GM19238 (cell line): ENCODE results near the gene BTN1A1.

ENCODE experiments used
- DNase-seq: peaks from one replicate; pipeline ENCODE4 v3.0.0; 2011; ENCODE audit warnings: low spot score; ENCODE audit not compliant: insufficient read length

BTN1A1 gene

GRCh38 chr6:26475823-26476729 lies 24.0 kb upstream of the BTN1A1 start:
- DNase-seq: no peak

GRCh38 chr6:26476896-26477295 lies 23.2 kb upstream of the BTN1A1 start:
- DNase-seq: no peak

DNA sequence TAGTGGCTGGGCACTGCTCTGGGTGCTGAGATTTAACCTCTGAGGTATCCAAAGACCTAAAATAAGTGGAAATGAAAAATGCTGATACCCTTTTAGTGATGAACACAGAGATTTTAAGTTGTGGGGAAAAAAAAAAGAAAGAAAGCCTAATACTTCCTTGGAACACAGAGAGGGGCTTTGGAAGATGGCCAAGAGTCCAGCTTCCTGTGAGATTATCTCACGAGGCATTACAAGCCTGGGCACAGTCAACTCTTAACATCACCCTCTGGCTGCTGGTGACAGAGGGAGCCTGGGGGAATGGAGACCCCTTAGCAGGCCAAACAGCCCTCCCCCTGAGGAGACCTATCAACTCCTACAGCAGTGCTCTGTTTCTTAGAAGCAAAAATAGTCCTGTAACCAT lies 22.7 kb upstream of the BTN1A1 start:
- DNase-seq: no peak

DNA sequence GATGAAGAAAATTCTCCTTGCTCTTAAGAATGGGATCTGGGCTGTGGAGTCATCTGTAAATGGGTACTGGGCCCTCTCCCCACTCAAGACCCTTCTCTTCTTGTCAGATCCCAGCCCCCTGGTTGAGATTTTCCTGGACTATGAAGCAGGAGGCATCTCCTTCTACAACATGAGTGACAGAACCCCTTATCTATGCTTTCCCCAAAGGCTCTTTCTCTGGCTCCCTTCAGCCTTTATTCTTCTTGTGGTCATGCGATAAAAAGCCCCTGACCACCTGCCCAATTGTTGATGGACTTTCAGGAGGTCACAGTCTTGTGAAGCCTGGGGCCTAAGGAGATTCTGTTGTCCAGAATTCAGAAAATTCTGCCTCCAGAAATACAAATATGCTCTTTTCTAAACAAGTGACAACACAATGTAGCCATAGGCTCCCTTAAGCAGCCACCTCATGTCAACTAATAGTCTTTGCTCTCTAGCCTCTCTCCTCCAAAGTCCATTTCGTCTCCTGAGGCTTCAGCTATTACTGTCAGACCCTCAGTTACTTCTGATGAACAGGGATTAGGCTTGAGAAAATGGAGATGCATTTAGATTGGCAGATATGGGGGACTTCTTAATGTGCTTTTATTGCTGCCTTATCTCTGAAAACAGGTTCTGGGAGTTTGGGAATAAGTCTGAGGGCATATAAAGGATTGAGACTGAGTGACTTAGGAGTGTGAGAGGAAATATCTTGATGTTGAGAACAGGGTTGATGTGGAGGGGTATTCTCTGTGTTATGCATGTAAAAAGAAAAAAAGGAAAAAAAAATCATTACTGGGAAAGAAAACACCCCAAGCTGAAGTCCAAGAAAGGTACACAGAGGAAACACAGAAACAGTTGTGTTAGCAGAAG lies 21.8 kb upstream of the BTN1A1 start:
- DNase-seq: no peak

- DNase-seq: no peak
Observed at GRCh38 chr6:26478985-26479278, 21.2 kb upstream of the BTN1A1 start.

GRCh38 chr6:26482338-26482737 lies 17.8 kb upstream of the BTN1A1 start:
- no peak for DNase-seq

DNA sequence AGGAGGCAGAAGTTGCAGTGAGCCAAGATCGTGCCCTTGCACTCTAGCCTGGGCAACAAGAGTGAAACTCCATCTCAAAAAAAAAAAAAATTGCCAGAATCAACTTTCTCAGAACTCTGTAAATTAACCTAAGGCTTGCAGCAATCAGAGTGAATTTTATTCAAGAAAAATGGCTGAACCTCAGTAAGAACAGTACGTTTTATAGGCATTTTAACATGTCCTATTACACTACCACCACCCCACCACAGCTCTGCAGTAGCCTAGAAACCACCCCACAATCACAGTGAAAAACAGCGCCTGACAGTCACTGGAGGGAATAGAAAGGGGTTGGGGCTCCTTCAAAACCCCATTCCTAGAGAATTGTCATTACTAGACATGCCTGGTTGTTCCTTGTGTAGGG lies 16.4 kb upstream of the BTN1A1 start:
- DNase-seq: no peak

DNA sequence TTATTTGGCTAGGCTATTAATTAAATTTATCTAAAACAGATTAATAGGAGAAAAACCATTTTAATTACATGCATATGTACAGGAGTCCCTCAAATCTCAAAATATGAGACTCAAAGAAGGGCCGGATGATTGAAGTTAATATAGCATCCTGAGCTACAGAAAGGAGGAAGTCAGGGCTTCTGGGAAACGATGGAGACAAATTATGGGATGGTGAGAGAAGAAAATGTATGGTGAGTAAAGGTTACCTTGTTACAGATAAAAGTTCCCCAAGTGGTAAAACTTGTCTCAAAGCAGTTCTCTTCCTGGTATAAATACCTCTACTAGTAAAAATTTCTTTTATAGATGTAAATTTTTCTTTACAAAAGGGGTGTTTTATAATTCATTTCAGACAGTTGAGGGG lies 15.9 kb upstream of the BTN1A1 start:
- DNase-seq: no peak

DNA sequence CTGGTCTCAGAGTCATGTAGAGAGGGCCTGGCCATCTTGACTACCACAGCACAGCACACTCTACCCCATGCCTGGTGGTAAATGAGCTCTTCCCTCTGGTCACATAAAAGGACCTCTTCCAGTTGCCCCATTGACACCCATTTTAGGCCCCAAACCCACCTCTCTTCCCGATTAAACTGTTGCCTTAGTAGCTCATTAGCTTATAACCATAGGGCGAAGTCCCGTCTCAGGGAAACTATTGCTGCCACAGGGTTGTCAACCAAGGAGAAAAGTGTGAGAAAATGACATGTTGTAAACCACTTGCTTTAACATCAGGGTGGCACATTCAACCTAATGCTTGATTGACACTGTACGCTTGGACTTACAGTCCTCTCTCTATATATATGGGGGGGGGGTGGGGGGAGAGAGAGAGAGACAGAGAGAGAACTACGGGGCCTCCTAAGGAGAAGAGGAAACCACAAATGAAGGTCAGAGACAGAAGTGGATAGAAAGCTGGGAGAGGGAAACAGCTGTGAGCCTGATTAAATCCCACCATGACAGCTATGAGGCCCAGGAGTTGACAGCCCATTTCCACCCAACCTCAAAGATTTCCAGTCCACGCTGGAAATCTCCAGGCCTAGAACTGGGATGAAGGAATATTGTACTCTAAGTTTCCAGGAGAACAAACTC lies 14.9 kb upstream of the BTN1A1 start:
- no peak for DNase-seq

GRCh38 chr6:26486358-26486757 lies 13.7 kb upstream of the BTN1A1 start:
- DNase-seq: no peak

DNA sequence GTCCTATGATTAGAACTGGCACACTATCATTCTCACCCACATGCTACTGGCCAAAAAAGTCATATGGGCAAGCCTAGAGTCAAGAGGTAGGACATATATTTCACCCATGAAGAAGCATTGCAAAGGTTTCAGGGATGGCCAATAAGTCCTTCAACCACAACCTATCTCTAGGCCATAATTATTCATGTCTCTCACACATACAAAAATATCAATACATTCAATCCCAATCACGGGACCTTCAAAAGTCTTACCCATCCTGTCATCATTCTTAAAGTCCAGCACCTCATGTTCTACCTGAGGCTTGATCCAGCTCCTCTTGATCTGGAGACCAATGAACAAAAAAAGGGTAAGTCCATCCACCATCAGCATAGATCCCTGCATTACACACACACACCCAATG lies 12.6 kb upstream of the BTN1A1 start:
- DNase-seq: no peak

GRCh38 chr6:26489996-26490964 lies 9.8 kb upstream of the BTN1A1 start:
- DNase-seq: no peak

DNA sequence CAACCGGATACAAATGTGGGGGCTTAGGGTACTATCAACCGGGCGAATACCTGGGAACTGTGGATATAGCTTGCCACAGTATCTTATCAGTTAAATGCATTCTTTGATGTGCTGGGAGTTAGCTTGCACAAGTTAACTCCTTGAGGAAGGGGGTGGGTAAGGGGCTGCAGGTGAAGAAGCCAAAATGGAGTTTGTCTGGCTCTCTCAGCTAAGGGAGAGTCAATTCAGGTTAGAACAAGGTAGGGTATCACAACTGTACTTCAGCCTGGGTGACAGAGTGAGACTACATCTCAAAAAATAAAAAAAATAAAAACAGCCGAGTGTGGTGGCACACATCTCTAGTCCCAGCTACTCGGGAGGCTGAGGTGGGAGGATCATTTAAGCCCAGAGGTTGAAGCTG lies 8.5 kb upstream of the BTN1A1 start:
- DNase-seq: no peak

DNA sequence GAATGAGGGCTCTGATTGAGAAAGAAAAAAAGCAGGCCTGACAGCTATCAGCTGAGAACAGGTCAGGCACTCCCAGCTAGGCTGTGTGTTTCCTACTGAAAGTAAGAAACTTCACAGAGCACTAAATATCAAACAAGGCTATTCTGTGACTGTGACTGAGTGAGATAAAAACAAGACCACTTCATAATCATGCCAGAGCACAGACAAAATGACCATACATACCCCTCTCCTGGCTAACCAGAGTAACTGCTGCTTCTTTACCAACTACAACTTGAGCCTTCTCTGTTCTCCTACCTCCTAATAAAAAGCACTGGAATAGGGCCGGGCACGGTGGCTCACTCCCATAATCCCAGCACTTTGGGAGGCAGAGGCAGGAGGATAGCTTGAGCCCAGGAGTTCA lies 6.8 kb upstream of the BTN1A1 start:
- DNase-seq: no peak

DNA sequence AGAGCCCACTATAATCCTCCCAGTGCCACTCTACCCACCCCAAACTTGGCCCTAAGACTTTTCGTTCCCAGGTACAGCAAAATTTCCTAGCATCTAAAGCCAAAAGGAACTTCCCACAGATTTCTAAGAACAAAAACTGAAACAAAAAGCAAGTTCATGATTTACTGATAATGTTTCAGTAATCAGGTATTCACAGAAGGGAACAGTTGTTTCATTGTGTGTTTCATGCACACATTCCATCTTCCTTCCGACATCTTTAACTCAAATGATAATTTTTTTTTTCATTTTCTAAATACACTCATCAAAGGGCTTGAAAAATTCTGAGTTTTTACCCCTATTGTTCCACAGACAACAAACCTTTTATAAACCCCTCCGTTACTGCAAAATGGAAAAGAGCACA lies 6.0 kb upstream of the BTN1A1 start:
- DNase-seq: no peak

DNA sequence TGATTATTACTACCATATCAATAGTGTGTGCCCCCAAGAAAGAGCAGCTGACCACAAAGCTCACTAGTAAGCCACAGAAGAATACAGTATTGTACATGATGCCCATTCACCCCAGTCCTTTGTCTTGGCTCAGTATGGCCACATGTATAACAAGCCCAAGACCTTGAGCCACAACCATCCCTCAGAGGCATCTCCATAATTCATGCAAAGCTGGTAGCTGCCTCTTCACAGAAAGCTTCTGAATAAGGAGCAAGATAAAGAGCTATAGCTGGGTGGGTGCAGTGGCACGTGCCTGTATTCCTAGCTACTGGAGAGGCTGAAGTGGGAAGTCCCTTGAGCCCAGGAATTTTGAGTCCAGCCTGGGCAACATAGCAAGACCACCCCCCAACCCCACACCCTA lies 4.8 kb upstream of the BTN1A1 start:
- DNase-seq: no peak

DNA sequence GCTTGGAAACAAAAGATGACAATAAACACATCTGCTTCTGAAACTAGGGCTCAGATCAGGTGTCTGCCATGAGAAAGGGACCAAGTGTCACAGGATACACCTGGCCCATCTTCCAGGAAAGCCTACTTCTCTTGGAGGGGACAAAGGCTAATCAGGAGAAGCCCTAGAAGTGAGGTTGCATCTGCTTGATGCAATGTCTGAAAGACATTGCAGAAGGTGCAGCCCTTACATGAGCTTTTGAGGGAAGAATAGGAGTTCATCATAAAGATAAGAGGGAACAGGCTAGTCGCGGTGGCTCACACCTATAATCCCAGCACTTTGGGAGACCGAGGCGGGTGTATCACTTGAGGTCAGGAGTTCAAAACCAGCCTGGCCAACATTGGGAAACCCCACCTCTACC lies 2.5 kb upstream of the BTN1A1 start:
- no peak for DNase-seq

GRCh38 chr6:26501482-26501986 lies 1.4 kb downstream of the BTN1A1 start:
- peak; percentile 28 for DNase-seq

DNA sequence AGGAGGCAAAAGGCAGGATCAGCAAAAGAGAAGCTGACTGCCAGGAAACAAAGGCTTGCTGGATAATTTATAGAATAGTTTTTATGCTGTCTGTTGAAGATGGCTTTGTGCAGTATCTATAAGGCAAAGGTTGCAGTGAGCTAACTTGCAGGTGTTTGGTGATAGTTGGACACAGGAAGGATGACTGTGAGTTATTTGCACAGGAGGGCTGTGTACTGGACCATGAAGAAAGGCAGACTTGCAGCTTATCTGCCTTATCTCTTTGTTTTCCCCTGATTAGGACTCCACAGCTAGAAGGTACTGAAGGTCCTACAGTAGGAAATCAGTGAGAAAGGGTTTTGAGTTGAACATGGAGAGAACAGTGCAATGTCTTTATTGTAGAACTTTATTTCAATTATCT lies 2.1 kb downstream of the BTN1A1 start:
- no peak for DNase-seq

DNA sequence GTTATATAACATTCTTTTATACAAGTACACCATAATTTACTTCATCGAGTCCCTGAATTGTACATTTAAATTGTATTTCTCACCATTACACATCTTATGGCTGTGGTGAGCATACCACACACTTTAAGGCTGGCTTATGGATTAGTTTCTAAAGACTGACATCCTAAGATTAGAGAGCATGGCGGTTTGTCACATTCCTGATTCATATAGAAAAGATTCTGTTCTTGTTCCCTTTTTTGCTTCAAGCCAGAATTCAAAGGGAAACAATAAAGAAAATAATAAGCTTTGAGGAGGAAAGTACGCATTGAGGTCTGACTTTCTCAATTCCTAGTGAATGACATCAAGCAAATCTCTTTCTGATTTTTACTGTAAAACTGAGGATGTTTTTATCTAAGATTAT lies 2.5 kb downstream of the BTN1A1 start:
- DNase-seq: no peak

- DNase-seq: no peak
Observed at GRCh38 chr6:26507658-26508057, 7.6 kb downstream of the BTN1A1 start.
